ENCODE data around the gene SORCS2.

GRCh38 chr4:7649411-7649740, 457.0 kb downstream of the SORCS2 start:
- TF ChIP-seq, protein P1, sequence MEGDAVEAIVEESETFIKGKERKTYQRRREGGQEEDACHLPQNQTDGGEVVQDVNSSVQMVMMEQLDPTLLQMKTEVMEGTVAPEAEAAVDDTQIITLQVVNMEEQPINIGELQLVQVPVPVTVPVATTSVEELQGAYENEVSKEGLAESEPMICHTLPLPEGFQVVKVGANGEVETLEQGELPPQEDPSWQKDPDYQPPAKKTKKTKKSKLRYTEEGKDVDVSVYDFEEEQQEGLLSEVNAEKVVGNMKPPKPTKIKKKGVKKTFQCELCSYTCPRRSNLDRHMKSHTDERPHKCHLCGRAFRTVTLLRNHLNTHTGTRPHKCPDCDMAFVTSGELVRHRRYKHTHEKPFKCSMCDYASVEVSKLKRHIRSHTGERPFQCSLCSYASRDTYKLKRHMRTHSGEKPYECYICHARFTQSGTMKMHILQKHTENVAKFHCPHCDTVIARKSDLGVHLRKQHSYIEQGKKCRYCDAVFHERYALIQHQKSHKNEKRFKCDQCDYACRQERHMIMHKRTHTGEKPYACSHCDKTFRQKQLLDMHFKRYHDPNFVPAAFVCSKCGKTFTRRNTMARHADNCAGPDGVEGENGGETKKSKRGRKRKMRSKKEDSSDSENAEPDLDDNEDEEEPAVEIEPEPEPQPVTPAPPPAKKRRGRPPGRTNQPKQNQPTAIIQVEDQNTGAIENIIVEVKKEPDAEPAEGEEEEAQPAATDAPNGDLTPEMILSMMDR (IDR thresholded peaks at IDR 0.05), result no peak
- TF ChIP-seq POLR2A (IDR thresholded peaks at IDR 0.05) (no peak), POLR2AphosphoS5 (IDR thresholded peaks at IDR 0.05) (no peak)

All from prostate gland (tissue), 2 donors.